CMK (cell line): Measurements from ENCODE around the gene SHROOM3.

Source experiments
- DNase-seq: peaks from one replicate; pipeline ENCODE4 v3.0.0-alpha.2; 2010; ENCODE audit warnings: low read depth

Gene SHROOM3

DNA sequence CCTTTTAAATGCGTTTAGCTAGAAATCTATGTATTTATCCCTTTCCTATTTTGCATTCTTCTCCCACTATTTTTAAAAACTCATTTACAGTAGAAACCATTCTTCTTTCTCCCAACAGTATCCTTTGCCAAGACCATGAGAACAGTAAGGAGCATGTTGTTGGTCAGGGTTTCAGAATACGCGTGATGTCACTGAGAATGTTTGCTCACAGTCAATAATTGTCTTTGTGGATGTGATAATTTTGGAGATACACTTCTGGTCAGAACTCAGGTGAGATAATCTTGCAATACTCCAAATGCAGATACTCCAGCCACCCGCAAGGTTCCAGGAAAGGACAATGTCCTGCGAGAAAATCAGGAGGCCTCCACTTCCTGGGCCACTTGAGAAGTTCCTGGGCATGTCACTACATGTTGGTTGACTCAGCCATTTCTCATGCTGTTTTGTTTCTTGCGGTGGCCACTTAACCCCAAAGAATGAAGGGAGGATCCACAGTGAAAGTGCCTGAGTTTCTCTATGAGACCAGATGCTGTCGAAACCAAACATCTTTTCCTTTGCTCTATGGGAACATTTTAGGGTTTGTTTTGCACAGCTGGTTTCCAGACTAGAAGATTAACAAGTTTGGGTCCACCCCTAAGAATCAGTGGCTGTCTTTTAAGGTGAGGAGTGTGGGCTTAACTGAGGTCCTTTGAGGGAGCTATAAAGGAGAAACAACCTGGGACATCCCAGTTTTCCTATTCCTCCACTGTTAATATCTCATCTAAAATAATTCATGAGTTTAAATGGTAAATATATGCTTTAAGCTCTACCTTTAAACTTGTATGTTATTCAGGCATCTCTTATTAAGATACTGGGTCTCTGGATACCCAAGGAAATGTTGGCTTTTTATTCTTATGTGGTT, 346.9 kb downstream of the SHROOM3 start:
- no peak for DNase-seq

DNA sequence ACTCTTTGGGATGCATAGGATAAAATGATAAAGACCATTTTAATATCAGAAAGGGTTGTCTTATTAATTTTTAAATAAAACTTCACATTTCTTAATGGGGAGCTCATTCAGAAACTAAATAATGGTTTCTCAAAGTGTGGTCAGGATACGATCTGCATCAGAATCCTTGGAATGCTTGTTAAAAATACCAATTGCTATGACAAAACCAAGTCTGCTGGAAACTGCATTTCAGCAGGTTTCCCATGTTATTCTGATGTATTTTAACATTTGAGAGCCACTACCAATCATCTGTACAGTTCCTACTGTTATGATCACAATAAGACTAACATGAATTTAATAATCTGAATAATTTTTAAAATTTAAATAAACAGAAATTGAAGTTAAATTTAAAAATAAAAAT, 347.8 kb downstream of the SHROOM3 start:
- DNase-seq = no peak

DNA sequence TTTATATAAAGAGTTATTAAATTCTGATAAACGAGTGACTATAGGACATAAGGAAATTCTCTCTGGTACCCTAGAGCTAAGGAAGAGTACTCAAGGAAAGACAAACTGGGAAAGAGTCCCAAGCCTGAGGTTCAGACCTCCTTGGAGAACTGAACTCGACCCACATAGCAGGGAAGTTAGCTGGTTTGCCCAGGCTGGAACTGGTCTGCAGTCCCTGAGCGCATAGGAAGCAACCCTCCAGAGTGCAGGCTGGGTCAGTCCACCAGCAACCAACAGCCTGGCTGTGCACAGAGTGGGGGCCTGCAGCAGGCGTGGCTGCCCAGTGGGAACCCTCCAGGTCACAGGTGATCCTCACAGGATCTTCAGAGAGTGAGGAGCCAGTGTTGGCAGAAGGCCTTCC, 348.8 kb downstream of the SHROOM3 start:
- DNase-seq = no peak

DNA sequence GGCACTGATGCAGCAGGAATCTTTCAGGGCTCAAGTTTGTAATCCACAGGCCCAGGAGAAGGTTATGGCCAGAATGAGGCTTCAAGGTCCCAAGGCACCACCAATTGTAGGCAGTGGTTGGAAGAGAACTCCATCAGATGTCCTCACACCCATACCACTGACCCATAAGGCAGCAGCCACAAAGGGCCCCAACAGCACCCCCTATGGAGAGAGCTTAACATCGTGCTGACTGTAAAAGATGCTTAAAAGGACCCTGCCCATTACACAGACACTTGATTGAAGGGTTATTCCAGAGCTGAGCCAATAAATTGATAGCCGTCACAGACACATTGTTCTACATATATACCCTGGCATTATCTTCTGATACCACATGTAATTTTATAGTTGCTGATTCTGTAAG, 349.2 kb downstream of the SHROOM3 start:
- DNase-seq = no peak

DNA sequence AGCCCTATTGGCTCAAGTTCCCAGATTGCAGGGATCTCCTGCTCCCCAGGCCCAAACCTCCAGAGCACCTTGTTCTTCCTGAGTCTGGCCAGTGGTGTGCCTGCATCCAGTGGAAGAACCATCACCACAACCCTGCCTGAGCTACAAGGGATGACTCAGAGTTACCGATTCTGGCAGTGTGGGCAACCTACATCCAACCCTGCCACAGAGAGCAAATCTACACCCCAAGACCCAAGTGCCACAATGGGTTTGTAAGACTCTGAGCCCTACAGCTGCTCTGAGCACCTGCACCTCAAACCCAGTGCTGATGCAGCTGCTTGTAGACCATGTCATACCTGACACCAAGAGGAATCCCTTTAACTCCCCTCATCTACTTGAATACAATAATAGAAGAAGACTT, 352.9 kb downstream of the SHROOM3 start:
- DNase-seq = no peak

DNA sequence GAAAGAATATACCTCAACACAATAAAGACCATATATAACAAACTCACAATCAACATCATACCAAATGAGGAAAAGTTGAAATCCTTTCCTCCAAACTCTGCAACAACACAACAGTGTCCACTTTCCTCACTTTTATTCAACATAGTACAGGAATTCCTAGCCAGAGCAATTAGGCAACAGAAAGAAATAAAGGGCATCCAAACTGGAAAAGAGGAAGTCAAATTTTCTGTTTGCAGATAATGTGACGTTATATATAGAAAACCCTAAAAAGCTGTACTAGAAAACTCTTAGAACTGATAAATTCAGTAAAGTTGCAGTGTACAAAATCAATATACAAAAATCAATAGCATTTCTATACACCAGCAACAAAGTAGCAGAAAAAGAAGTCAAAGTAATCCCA, 355.3 kb downstream of the SHROOM3 start:
- no peak for DNase-seq

DNA sequence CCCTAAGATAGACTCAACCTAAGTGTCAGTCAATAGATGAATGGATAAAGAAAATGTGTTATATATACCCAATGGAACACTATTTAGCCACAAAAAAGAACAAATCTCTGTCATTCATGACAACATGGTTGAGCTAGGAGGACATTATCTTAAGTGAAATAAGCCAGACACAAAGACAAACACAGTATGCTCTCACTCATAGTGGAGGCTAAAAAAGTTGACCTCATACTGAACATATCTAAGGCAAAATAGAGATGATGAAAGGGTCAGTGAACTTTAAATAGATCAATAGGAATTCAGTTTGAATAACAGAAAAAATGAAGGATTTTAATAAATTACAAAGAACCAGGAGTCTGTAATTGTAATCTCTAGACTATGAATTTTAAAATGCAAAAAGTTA, 356.4 kb downstream of the SHROOM3 start:
- DNase-seq = no peak

DNA sequence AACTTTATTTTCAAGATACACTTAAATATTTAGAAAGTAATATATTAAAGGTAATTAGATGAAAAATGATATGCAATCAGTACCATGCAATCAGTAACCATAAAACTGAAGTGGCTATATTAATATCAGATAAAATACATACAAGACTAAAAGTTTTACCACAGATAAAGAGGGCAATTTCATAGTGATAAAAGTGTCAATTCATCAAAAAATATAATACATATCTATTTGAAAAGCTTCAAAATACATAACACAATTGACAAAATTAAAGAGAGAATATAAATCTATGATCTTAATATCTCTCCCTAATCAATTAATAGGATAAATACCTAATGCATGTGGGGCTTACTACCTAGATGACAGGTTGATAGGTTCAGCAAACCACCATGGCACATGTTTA, 357.4 kb downstream of the SHROOM3 start:
- DNase-seq = no peak

DNA sequence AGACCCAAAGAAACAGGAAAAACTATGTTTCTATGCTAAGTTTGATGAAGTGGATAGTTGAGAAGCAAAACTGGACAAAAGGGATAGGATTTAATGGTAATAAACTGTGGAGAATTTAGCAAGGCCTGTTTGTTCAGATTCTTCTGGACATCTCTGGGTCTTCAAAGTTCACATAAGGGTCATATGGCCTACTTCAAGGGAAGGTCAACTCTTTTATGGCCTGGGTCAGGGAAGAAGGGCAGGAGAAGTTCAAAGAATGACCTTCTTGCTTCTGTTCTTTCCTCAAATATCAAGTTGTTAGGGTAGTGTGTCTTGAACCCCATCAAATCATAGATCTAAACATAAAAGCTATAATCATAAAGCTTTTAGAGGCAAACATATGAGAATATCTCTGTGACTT, 360.2 kb downstream of the SHROOM3 start:
- DNase-seq = no peak

DNA sequence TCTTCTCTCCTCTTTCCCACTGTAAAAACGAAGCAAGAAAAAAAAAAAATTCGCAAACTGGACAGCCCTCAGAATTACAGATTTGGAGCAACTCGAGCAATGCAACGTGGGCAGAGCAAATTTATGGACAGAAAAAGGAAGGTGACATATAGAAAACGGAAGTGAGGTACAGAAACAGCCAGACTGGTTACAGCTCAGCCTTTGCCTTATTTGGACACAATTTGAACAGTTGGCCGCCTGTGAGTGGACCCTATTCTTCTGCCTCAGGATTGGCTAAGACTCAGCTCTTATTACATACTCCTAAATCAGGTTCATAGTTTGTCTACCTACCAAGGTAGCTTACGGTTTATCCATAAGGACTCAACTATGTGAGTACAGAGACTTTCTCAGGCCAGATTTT, 364.1 kb downstream of the SHROOM3 start:
- no peak for DNase-seq

DNA sequence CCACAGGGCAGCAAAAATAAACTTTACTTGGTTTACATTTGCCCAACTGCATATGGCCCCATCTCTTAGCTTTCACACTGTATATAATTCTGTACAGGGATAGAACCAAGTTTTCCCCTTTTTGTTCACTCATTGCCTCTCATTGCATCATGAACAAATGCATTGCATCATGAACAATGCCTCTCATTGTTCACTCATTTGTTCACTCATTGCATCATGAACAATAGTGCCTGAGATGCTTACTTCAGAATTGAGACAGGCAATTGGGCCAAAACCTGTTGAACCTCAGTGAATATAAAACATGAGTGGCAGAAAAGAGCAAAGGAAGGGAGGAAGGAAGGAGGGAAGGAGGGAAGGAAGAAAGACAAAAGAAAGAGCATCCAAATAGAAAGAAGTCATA, 364.7 kb downstream of the SHROOM3 start:
- no peak for DNase-seq

DNA sequence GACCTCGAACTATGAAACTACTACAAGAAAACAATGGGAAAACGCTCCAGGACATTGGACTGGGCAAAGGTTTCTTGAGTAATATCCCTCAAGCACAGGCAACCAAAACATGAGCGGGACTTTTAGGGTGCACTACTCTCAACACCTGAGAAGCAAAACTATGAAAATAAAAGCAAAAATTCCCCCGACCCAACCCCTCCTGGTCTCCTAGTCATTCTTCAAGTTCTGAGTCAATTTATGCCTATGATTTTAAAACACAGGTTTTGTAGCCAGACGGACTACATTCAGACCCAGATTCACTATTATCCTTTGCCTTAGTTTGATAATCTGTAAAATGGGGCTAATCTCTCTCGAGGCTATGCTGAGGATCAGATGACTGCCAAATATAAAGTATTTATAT, 365.9 kb downstream of the SHROOM3 start:
- no peak for DNase-seq

DNA sequence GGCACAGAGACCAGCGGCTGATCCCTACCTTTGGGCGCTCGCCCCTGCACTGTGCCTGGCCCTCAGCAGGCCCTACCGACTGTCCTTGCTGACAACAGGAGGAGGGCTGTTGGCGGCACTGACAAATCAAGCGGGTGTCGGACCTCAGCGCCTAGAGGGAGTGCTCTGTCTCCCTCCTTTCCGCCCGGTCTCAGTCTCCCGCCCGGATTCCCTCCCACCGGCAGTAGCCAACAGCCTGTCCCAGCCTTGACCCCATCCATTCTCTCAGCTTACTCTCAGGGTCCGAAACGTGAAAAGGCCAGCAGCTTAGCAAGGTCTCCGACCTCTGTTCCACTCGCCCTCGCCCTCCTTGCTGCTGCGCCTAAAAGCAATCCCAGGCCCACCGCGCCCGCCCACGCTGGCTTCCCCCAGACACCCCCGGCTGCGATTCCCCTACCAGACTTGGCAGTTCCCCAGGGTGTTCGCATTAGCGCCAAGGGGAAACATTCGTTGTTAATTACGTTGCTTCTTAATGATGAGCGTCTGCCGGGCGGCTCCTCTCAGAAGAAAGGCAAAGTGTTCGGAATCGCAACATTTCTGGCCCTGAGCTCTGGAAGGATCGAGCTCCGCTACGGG, 366.7 kb downstream of the SHROOM3 start:
- DNase-seq = no peak

DNA sequence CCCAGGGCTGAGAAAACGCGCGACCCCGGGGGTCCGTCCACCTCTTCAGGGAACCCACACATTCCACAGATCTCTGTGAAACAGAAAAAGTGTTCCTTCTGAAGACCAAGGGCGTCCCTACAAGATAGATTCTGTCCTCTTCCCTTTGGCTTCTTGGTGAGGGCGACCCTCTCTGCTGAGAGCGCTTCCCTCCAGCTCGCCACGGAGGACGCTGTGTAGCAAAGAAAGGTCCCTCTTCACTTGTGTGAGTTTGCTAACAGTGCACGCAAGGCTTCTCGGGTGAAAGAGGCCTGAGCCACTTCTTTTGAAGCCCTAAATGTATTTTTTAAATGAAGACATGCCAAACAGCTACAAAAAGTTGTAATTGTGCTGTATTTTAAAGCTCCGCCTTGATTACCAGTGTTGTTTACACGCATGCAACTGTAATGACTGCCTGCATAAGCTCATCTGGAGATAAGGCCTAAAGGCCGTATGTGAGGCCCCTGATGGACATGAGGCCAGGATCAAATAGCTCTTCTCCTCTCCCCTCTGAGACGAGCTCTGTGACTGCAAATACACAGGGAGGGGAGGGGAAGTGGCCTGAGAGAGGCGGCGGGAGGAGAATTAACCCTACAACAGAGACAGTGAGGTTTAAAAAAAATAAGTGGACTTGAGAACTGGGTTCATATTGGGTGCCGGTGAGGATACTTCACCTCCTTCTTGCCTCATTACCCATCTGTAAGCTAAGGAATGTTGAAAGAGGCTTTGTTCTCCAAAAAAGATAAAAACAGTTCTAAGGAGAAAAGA, 367.4 kb downstream of the SHROOM3 start:
- DNase-seq = no peak

DNA sequence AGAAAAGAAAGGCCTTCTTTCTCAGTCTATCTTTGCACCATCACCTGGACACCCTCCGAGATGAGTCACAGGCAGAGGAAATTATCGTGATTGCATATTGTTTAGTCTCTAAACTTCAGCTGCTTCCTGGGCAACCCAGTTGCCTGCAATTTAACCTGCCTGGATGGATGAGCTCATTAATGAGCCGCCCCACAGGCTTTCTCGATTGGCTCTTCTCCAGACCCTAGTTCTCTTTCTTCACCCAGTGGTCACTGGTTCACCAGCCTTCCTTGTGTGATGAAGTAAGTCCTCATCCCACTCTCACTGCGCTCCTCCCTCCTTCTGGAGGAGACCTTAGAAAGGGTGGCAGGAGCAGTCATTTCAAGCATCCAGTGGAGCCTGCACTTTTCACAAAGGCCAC, 368.5 kb downstream of the SHROOM3 start:
- no peak for DNase-seq

DNA sequence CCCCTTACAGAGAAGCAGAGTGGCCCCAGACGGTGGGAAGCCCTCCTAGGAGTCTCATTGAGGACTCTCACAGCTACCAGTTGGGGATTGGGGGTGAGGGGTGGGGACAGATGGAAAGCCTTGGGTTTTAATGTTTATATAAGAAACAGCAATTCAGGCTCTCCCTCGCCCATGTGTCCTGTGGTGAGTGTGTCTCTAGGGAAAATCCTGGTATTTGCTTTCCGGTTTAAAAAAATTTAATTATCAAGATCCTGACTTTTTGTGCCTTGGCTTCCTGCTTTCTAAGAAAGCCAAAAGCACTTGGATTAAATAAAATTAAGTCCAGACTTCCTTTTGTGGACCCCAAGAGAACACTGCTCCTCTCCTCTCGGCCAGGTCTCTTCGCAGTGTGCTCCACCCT, 369.1 kb downstream of the SHROOM3 start:
- DNase-seq = no peak

DNA sequence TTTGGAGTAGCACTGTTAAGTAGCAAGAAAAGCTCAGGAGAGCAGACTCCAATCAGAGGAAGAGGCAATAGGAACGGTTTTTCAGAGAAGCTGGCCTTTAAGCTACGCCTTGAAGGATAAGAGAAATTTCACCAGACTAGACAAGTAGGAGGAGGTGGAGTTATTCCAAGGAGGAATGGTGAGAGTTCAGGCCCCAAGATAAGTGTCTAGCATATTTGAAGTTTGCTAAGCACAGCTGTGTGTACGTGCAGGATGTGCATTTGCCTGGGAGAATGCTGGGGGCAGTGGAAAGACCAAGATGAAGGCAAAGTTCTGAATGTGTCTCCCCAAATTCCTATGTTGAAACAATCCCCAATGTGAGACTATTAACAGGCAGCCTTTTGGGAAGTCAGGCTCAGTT, 371.3 kb downstream of the SHROOM3 start:
- DNase-seq = no peak

DNA sequence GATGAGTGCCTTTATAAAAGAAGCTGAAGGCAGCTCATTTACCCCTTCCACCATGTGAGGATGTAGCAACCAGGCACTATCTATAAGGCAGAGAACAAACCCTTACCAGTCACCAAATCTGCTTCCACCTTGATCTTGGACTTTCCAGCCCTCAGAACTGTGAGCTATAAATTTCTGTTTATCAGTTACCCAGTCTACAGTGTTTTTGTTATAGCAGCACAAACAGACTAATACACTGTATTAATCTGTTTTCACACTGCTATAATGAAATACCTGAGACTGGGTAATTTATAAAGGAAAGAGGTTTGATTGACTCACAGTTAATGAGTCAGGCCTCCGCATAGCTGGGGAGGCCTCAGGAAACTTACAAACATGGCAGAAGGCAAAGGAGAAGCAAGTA, 371.7 kb downstream of the SHROOM3 start:
- DNase-seq = no peak

DNA sequence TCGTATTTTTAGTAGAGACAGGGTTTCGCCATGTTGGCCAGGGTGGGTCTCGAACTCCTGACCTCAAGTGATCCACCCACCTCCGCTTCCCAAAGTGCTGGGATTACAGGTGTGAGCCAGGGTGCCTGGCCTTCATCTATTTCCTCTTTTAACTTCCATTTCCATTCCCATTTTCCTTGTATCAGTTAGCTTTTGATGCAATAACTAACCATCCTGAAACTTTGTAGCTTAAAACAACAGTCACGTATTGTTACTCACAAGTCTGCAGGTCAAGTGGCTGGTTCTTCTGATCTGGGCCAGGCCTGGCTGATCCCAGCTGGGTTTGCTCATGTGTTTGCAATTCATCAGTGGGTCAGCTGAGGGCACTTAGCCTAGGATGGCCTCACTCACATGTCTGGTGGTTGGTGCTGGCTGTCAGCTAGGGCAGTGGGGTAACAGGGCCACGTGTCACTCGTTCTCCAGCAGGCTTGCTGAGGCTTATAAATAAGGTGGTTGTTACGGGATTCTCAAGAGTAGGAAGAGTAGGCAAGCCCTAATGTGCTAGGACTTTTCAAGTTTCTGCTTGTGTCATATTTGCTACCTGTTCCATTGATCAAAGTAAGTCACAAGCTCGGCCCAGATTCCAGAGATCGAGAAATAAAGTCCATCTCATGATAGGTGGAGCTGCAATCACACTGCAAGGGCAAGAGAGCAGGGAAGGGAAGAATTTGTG, 374.7 kb downstream of the SHROOM3 start:
- no peak for DNase-seq

DNA sequence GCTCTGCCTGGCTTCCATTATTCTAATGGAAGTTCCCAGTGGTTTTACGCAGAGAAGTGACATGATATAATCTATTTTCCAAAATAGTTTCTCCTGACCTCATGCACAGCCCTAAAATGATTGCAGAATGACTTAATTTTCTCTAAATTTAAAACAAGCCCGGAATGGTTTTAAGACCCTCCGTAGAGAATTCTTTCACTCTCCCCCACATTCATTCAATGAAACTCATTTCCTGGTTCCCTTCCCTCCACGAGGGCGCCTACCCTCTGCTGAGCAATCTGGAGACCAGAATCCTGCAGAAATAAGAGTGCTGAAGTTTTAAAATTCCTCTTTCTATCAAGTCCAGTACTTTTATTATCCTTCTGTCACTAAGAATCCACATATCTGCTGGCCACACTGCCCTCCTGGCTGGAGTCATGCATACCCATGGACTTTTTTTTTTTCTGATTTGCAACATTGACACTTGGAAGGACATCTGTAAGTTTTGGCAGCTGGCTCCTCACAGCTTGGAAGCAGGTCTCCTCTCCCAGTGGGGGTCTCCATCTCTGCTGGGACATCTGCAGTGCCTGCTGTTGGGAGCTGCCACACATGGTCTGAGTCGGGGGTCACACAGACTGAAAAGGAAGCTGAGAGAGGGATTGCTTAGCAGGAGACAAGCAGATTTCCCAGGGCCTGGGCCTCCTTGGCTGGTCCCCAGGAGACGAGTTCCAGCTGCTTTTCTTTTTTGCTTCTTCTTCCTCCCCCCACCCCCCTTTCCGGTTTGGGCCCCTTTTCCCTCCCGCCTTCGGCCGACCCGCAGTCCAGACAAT, 376.8 kb downstream of the SHROOM3 start:
- no peak for DNase-seq

DNA sequence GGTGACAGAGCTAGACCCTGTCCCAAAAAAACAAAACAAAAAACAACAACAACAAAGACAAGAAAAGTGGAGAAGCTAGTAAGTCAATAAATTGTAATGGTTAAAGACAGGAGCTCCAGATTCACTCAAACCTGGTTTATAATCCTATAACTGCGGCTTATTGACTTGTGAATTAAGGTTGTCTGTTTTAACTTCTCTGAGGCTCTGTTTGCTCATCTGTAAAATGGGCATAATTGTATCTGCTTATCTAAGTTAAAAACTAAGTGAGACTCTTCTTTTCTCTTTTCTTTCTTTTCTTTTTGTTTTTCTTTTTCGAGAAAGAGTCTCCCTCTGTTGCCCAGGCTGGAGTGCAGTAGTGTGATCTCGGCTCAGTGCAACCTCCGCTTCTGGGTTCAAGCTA, 378.0 kb downstream of the SHROOM3 start:
- DNase-seq = no peak

DNA sequence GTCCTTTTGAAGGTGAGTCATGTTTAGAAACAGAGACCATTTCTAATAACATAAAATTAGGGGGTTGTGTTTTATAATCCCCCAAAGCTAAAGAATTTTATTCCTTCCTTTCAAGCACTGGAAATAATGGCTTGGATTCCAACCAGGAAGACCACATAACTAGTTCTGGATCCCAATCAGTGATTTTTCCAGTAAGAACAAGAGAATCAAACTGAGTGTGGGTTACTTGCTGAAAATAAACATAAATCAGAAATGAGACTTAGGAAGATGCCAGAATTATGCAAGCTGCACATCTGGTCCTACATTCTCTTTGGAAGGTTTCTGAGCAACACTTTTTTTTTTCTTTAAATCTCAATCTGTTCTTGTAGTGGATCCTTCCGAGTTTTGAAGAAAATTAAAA, 386.6 kb downstream of the SHROOM3 start:
- no peak for DNase-seq
